Brain microvascular endothelial cell (primary cell): ENCODE data around the gene BACH2.

Experiments
- DNase-seq: peaks from one replicate; pipeline ENCODE4 v3.0.0-alpha.2; 2020
- H3K27ac ChIP-seq: fragments of 250-450 bp; sonication (Bioruptor Pico); 2 replicates; pipeline ENCODE4 v1.5.1; 2020; ENCODE audit warnings: mild to moderate bottlenecking, moderate library complexity
- H3K27me3 ChIP-seq: fragments of 250-450 bp; sonication (Bioruptor Pico); replicated peaks from 2 replicates; pipeline ENCODE4 v1.5.1; 2020; ENCODE audit warnings: mild to moderate bottlenecking
- H3K36me3 ChIP-seq: fragments of 250-450 bp; sonication (Bioruptor Pico); replicated peaks from 2 replicates; pipeline ENCODE4 v1.5.1; 2020; ENCODE audit warnings: mild to moderate bottlenecking
- H3K4me3 ChIP-seq: 2 replicates; pipeline ENCODE4 v1.5.1; 2011; ENCODE audit warnings: low read depth, mild to moderate bottlenecking, control low read depth, low read length, moderate library complexity
- CTCF ChIP-seq: IDR thresholded peaks from 2 replicates; pipeline ENCODE4 v1.5.1; 2011; ENCODE audit warnings: low read depth, mild to moderate bottlenecking, moderate library complexity, low read length, control low read depth, inconsistent platforms; ENCODE audit errors: missing control alignments
- in situ Hi-C: cut with HindIII; loops from 2 replicates; pipeline ENCODE4 v1.10.0; 2017; ENCODE audit warnings: low sequenced_read_pairs, low pct_ligation_motif_present

Gene BACH2

GRCh38 chr6:90272895-90273294 lies 23.7 kb downstream of the BACH2 start:
- Histone ChIP-seq H3K27me3 (no peaks in the 10 kb centered on the region), H3K27ac (no peak overlapping the region), H3K36me3 (no peaks in the 10 kb centered on the region), H3K4me3 (no peak overlapping the region)
- in situ Hi-C loops, result no loop called here
- TF ChIP-seq CTCF, result no peak
- DNase-seq, result no peak

GRCh38 chr6:90271831-90272230 lies 24.8 kb downstream of the BACH2 start:
- no peaks in the 10 kb centered on the region for H3K27me3 ChIP-seq
- DNase-seq, result no peak
- no peaks in the 10 kb centered on the region for H3K36me3 ChIP-seq
- no peak overlapping the region for H3K27ac ChIP-seq
- no peak for TF ChIP-seq CTCF
- in situ Hi-C loops, result no loop called here
- H3K4me3 ChIP-seq, result no peak overlapping the region

GRCh38 chr6:90269334-90269733 lies 27.3 kb downstream of the BACH2 start:
- Histone ChIP-seq H3K4me3 (no peak overlapping the region), H3K36me3 (no peaks in the 10 kb centered on the region), H3K27ac (no peak overlapping the region), H3K27me3 (no peaks in the 10 kb centered on the region)
- no peak for DNase-seq
- TF ChIP-seq CTCF, result no peak
- in situ Hi-C loops, result no loop called here

- Histone ChIP-seq H3K4me3 (no peak overlapping the region), H3K27me3 (no peaks in the 10 kb centered on the region), H3K36me3 (no peaks in the 10 kb centered on the region), H3K27ac (no peak overlapping the region)
- no peak for DNase-seq
- TF ChIP-seq CTCF, result no peak
- in situ Hi-C loops, result no loop called here
Measured at GRCh38 chr6:90268178-90268577, 28.5 kb downstream of the BACH2 start.

GRCh38 chr6:90266905-90267621 lies 29.6 kb downstream of the BACH2 start:
- Histone ChIP-seq H3K27ac (no peak overlapping the region), H3K4me3 (no peak overlapping the region), H3K36me3 (no peaks in the 10 kb centered on the region), H3K27me3 (no peaks in the 10 kb centered on the region)
- TF ChIP-seq CTCF, result no peak
- in situ Hi-C loops, result no loop called here
- DNase-seq, result no peak

- H3K4me3 ChIP-seq, result no peak overlapping the region
- in situ Hi-C loops, result no loop called here
- no peaks in the 10 kb centered on the region for H3K36me3 ChIP-seq
- no peaks in the 10 kb centered on the region for H3K27me3 ChIP-seq
- no peak for DNase-seq
- no peak overlapping the region for H3K27ac ChIP-seq
- no peak for TF ChIP-seq CTCF
Measured at GRCh38 chr6:90264561-90264960, 32.1 kb downstream of the BACH2 start.
